ENCODE results near the gene PAK4.

GRCh38 chr19:39188960-39189359 lies 63.4 kb downstream of the PAK4 start:
- no peak for TF ChIP-seq CTCF (IDR thresholded peaks at IDR 0.05)
- TF ChIP-seq POLR2A (IDR thresholded peaks at IDR 0.05), result no peak
